22Rv1 (cell line): Measurements from ENCODE around the gene ITPKB.
"Not testable (repeated sequence)": the region's sequence is repeated elsewhere in the genome, so short reads cannot be mapped to it uniquely, and the experiment has no call there.

Source experiments
- H3K27ac ChIP-seq: fragments of 450-650 bp; 2 replicates; pipeline ENCODE4 v1.5.1; 2017
- CTCF ChIP-seq: fragments of 450-650 bp; IDR thresholded peaks from 2 replicates; pipeline ENCODE4 v1.5.1; 2017; ENCODE audit warnings: mild to moderate bottlenecking
- ZFX ChIP-seq: fragments of 450-650 bp; IDR thresholded peaks from 2 replicates; pipeline ENCODE4 v1.6.1; 2017; ENCODE audit warnings: antibody characterized with exemption, borderline replicate concordance

The ITPKB gene

DNA sequence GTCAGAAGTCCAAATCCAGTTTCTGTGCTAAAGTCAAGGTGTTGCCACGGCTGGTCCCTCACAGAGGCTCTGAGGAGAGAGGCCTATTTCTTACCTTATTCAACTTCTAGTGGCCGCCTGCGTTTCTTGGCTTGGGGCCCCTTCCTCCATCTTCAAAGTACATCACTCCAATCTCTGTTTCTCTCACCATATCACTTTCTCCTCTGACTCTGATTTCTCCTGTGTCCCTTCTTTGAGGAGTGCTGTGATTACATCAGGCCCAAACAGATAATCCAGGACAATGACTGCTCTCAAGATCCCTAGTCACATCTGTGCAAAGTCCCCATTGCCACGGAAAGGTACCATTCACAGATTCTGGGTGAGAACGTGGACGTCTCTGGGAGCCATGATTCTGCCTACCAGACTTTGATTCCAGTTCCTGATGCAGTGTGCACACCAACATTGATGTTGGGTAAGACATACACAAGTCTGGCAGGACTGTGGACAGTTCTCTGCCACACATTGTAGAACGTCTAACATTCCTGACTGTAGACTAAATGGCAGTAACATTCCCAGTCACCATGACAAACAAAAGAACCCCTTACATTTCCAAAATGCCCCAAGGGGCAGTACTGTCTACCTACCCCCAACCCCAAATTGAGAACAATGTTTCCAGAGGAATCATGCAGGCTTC, 43.0 kb upstream of the ITPKB start:
- no peak overlapping the region for H3K27ac ChIP-seq
- no peak for TF ChIP-seq ZFX
- TF ChIP-seq CTCF: no peak

DNA sequence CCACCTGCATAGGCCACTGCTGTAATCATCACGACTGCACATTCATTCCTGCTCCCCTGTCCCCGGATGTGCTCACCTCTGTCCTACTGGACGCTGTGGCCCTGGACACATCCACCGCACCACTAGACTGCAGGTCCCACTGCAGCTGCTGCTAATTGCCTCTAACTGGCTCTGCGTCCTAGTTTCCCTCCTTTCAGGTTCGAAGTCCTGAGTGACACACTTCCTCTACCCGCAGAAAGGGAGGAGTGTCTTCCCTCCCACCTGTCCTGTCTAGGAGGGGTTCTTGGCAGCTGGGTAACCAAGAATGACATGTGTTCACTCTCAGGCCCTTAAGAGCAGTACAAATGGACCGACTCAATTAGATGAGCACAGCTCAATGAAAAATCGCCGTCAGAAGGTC, 40.5 kb upstream of the ITPKB start:
- no peak overlapping the region for H3K27ac ChIP-seq
- TF ChIP-seq ZFX (no peak), CTCF (no peak)

- H3K27ac ChIP-seq: no peak overlapping the region
Measured at GRCh38 chr1:226778657-226779058, 39.6 kb upstream of the ITPKB start.

DNA sequence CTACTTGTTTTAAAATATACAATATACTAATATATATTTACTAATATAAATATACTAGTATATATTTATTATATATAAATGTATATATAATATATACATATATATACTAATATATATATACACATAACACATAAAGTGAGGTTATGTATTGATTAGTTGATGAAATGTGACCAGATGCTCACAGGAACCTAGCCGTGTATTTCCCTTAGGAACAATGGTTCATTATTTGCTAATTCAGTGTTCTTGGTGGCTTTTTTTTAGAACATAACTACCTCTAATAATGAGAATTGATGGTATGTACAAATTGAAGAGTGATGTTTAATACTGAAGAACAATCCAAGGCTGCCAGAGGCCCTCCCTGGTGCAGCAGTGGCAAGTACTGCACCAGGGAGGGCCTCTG, 37.9 kb upstream of the ITPKB start:
- H3K27ac ChIP-seq: no peak overlapping the region
- TF ChIP-seq CTCF: no peak
- TF ChIP-seq ZFX: no peak

More at GRCh38 chr1:226778657-226779058, 39.6 kb upstream of the ITPKB start:
- TF ChIP-seq ZFX (no peak), CTCF (no peak)

DNA sequence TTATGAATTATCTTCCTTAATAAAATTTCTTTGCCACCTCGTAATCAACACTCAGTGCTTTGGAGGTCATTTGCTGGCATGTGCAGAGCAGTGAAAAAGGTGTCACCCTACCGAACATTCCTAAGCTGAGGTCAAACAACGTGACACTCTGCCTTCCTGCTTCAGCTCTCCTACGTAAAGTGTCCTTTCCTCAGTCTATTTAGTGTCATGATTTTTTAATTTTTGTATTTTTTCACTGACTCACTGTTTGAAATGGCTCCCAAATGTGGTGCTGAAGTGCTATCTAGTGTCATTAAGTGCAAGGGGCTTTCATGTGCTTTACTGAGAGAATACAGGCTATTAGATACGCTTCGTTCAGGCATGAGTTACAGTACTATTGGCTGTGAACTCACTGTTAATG, 37.0 kb upstream of the ITPKB start:
- no peak for TF ChIP-seq ZFX
- TF ChIP-seq CTCF: no peak
- no peak overlapping the region for H3K27ac ChIP-seq

GRCh38 chr1:226772446-226773139, 33.5 kb upstream of the ITPKB start:
- no peak overlapping the region for H3K27ac ChIP-seq
- TF ChIP-seq ZFX (no peak), CTCF (no peak)

- not testable (repeated sequence) for H3K27ac ChIP-seq
Measured at GRCh38 chr1:226767170-226767569, 28.1 kb upstream of the ITPKB start.

DNA sequence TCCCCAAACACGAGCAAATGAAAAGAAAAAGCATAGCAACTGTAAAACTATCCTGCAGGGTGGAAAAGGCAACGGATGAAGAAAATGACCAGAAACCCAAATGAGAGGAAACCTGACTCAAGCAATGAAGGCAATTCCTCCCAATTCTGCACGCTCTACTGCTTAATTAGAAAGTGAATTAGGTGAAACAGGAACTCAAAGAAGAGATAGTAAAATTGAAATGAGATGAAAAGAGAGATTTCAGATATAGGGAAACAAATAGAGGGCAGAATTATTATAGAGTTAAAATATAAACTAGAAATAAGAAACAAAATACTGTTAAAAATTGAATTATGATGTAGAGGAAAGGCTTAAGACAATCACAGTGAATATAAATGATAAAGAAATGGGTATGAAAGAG, 27.5 kb upstream of the ITPKB start:
- no peak overlapping the region for H3K27ac ChIP-seq
- TF ChIP-seq CTCF (no peak), ZFX (no peak)
